ENCODE results near the gene FAM149B1. TPM values are rescaled to one million over a fixed set of nuclear protein-coding genes. Genes with fewer than 3 reads are reported as not detected.

The FAM149B1 gene
- 7.1 and 14.7 TPM in 2 replicates for total RNA-seq

DNA sequence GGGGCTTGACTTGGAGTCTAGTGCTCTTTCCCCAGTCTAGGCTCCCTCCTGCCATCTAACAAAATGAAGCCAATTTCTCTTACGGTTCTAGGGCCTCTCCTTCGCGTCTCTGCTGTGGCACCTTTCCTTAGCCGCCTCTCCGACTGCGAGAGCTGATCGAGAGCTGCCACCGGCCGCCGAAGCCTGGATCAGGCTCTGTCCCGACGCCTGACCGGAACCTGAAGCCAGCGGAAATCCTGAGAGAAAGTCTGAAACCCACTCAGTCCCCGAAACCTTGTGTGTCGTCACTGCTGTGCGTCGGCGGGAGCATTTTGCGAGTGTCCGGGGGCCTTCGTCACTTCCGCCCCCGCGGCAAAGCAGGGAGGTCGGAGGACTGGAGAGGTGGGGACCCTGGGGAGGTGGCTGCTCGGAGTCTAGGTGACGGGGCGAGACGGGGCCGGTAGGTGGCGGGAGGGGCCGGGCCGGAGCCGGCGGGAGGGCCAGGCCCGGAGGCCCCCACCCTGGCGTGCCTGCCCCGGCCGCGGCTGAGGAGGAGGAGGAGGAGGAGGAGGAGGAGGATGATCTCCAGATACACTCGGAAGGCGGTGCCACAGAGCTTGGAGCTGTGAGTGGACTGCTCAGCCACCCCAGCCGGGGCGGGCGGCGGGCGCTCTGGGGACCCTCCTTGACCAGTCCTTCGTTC, at the start of gene FAM149B1, which contains the start of gene ECD:
Gene FAM149B1, plus strand, starts transcription at position 337 of the 682 bp plus-strand sequence. Its CDS starts 221 bp downstream, at position 558.
Gene ECD, minus strand, starts transcription at position 226 of the 682 bp plus-strand sequence. CDS start 4,071 bp downstream, outside the sequence.

DNA sequence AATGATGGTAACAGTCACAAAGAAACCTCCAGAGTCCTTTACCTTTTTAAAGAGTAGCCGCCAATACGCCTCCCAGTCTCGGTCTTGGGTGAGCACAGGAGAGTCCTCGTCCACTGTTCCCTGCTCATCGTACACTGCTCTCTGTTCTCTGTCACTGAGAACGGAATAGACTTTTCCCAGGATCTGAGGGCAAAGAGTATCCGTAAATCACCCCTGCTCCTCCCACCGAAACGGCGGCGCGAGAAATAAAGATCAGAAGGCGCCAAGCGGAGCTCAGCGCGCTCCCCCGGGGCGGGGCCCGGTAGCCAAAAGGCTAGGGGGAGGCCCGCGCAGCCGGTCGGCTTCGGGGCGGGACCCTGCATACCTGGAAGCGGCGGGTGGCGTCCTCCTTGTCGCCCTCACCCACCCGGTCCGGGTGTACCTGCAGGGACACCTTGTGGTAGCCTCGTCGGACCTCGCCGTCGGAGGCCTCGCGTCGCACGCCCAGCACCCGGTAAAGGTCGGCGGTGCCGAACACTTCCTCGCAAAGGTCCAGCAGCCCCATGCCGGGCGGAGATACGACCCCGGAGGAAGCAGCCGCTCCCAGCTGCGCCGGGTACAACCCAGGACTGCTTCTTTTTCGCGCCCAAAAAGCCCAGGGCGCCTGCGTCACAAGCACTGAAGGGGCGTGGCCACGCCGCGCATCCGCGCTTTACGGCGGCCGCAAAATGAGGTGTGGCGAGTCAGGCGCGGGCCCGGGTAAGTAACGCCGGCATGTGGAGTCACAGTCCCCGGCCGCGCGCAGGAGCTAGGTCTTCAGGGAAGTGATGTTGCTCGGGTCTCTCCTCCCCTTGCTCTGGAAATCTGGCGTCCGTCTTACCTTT, 79.0 kb downstream of the FAM149B1 start, which contains the start of gene DNAJC9:
Gene DNAJC9, minus strand, starts transcription at position 610 of the 863 bp plus-strand sequence. Its CDS starts 66 bp downstream, at position 544.

DNA sequence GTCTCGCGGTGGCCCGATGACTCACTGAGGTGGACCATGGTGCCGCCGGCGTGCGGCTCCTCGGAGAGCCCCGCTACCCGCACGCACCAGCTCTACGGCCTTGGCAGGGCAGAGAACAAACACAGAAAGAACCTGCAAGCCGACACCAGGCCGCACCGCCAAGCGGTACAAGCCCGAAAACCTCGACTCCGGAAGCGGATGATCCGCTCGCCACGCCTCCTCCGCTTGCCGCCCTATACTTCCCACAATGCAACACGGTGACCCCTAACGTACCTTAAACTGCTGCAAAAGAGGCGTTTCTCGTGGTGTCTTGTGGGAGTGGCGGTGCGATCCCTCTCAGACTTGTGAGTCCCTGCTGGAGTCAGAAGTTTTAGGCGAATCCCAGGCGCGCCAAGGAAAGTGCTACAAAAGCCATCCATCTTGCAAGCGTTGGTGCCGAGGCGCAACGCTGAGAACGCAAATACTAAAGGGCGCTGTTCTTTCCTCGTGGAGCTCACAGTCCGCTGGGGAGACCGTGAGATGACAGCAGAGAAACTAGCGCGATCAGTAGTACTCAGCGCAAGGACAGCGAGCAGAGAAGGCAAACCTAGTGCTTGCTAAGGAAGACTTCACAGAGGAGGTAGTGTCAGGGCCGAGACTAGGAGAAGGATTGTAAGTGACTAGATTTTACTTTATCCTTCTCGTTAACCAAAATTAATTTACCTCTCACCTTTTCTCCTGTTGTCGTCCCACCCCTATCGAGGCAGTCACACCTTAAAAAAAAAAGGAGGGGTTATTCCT, 84.7 kb downstream of the FAM149B1 start, which contains the start of gene MRPS16:
Gene MRPS16, minus strand, starts transcription at position 200 of the 780 bp plus-strand sequence. Its CDS starts 162 bp downstream, at position 38.

Other genes with a start within 250 kb of the FAM149B1 start
- not detected in 2 replicates for gene PLA2G12B, start 213.3 kb upstream of the FAM149B1 start, total RNA-seq
- 163 and 307 TPM in 2 replicates for gene P4HA1, start 71.3 kb upstream of the FAM149B1 start, total RNA-seq
- gene NUDT13, start 57.7 kb upstream of the FAM149B1 start, total RNA-seq, result 3.0 and 11.0 TPM in 2 replicates
- gene ECD, start 111 bp upstream of the FAM149B1 start, total RNA-seq, result 16.7 and 28.7 TPM in 2 replicates
- gene DNAJC9, start 79.1 kb downstream of the FAM149B1 start, total RNA-seq, result 8.6 and 13.1 TPM in 2 replicates
- gene MRPS16, start 84.5 kb downstream of the FAM149B1 start, total RNA-seq, result 31.1 and 33.4 TPM in 2 replicates
- 0.23 and 0.94 TPM in 2 replicates for gene CFAP70, start 190.7 kb downstream of the FAM149B1 start, total RNA-seq
- gene ANXA7, start 245.9 kb downstream of the FAM149B1 start, total RNA-seq, result 42.5 and 60.6 TPM in 2 replicates